HG02970 (cell line): ENCODE results near the gene FMN1.
"Not testable (repeated sequence)": the region's sequence is repeated elsewhere in the genome, so short reads cannot be mapped to it uniquely, and the experiment has no call there.

Experiments
- ATAC-seq: cut with Tn5 transposase; IDR thresholded peaks from one replicate; pipeline ENCODE4 v1.9.1; 2021; ENCODE audit warnings: mild to moderate bottlenecking, moderate library complexity, moderate number of reproducible peaks; ENCODE audit not compliant: unreplicated experiment, low FRiP score

The FMN1 gene

DNA sequence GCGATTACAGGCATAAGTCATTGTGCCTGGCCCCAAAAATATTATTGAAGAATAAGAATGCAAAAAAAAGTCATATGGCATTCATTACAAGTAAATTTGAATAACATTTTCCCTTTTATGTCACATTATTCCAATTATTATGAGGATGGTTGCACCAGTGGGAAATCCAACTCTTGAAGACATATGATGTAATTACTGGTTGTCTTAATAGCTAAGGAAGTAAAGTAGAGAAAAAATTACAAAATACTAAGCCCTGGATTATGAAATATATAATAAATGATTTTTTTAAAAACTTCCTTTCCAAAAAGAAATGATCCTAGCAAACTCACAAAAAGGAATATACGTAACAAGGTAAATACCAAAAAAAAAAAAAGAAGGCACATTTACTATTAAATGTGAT is 98.9 kb downstream of the FMN1 start:
- ATAC-seq, result no peak

- no peak for ATAC-seq
Measured at GRCh38 chr15:33094336-33094735, 100.2 kb downstream of the FMN1 start.

DNA sequence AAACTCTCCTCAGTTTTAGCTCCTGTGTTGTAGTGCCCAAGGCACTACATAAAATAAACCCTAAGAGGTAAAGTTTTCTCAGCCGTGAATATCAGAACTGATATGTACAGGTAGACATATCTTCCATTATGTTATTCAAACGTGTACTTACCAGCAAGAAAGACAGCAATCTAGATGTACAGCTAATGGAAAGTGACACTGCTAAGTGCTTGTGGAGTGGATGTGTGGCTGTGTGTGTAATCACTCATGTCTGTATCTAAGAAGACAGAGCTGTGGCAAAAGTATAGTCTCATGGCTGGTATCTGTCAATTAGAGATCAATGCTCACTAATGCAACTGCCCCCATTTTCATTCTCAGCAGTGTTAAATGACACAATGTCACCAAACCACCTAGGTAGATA is 101.3 kb downstream of the FMN1 start:
- no peak for ATAC-seq

DNA sequence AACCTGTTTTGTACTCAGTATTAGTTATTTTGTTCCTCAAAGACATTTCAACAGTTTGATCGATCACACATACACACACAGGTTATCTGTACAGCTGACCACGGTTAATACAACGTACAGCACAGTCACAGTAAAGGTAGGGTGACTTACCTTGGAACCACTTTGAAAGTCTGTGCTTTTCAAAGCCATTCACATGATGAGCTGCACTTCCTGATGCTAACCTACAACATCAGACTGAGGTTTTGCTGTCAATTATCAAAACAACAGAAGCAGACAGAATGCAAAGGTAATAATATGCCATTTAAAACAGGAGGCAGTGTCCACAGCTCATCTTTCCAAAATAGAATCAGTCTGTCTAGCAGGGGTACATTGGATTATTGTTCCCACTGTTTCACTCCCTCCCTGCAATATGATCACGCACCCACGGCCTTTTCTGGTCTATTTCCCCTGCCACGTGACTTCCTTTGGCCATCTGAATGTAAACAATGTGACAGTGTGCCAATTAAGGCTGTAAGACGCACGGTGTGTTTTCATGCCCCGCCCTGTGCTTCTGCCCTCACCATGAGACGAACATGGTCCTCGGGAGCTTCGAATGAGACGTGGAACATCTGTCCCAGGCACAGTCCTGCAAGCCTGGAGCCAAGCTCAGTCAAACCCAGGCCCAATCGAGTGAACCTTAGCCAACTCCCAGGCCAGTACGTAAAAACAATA is 102.4 kb downstream of the FMN1 start:
- no peak for ATAC-seq

GRCh38 chr15:33089878-33090757 is 104.4 kb downstream of the FMN1 start:
- ATAC-seq, result no peak

GRCh38 chr15:33089165-33089877 is 105.2 kb downstream of the FMN1 start:
- ATAC-seq, result no peak

DNA sequence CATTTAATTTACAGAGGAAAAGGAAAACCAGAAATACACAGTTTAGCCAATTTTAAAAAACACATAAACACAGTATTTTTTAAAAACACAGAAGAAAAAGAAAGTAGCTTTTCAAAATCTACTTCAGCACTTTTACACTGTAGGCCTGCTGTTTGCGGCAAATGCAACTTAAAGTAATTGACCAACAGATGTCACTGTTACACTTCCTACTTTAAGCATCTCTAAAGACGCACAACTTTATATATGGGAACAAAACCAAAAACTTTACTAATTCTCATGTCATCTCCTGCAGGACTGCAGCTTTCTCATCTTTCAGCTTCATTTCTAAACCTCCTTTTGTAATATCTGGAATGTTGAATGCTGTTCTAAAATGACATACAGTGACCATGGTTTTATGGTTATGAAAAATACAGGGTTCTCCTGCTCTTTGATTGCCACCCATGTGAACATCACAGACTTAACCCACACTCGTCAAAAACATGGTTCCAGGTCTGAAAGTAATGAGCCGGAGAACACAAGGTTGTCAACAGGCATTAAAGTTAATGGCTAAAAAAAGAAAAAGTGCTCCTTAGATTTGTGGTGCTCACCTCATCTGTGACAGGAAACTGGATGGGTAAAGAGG is 107.9 kb downstream of the FMN1 start:
- no peak for ATAC-seq

- no peak for ATAC-seq
Measured at GRCh38 chr15:33084661-33085060, 109.9 kb downstream of the FMN1 start.

GRCh38 chr15:33083232-33084081 is 111.1 kb downstream of the FMN1 start:
- no peak for ATAC-seq

GRCh38 chr15:33080006-33080405 is 114.5 kb downstream of the FMN1 start:
- no peak for ATAC-seq

GRCh38 chr15:33078607-33079006 is 115.9 kb downstream of the FMN1 start:
- ATAC-seq, result no peak

DNA sequence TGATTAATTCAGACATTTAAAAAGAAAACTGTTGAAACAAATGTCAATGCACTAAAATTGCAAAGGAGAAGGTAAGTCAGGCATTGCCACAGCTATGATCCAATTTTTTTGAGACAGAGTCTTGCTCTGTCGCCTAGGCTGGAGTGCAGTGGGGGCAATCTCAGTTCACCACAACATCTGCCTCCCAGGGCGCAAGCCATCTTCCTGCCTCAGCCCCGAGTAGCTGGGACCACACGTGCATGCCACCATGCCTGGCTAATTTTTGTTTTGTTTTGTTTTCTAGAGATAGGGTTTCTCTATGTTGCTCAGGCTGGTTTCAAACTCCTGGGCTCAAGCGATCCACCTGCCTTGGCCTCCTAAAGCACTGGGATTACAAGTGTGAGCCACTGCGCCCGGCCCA is 117.6 kb downstream of the FMN1 start:
- ATAC-seq, result no peak

GRCh38 chr15:33074942-33075341 is 119.6 kb downstream of the FMN1 start:
- no peak for ATAC-seq

GRCh38 chr15:33074212-33074611 is 120.3 kb downstream of the FMN1 start:
- ATAC-seq, result no peak

DNA sequence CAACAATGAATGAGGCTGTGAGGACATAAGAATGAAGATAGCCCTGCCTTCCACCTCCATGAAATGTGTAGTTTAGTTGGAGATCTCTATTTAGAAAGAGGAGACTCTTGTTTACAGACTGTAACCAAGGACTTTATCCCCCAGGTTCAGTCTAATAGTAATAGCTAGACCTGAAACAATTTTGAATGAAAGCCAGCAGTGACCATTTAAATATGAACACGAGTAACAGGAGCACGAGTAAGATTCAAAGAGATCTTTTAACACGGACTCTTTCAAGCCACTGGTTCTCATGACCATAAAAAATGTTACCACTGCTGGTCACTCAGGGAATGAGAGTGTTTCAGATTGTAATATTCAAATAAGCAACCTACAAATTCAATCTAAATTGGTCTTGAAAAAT is 123.1 kb downstream of the FMN1 start:
- no peak for ATAC-seq

GRCh38 chr15:33069903-33070302 is 124.6 kb downstream of the FMN1 start:
- ATAC-seq, result not testable (repeated sequence)

DNA sequence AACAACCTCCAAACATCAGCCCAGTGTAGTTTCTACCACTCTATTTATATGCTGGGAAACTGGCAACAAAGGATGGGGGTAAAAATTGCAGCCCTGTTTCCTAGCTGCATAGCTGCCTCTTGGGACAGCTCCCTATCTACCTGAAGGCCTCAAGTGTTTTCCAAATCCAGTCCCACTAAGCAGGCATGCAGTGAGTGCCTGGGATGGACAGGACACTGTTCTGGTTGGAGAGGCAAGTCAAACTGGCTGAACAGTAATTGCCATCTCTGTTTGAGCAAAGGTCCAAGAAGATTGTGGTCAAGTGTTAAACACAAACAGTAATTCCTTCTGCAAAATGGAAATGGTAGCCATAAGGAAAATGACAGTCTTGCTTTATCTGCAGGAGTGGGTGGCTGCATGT is 125.4 kb downstream of the FMN1 start:
- no peak for ATAC-seq

DNA sequence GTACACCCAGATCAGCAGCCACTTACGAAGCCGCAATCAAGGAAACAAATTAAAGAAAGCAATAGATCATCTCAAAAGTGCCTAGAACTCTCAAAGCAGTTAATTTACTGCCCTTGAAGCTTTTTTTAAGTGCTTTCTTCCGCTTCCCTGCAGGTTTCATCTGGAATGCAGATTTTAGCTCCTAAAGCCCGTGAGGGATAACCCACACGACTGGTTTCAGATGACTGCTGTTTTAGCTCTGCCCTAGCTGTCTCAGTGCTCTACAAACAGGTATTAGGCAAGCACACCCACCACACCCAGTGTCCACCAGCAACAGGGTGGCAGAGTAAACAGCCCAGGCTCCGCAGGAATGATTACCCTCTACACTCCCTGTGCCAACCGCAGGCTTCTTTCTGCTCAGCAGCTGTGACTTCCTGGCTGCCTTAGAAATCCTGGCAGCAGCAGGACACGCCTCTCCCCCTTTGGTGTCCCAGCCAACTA is 126.0 kb downstream of the FMN1 start:
- ATAC-seq, result no peak

GRCh38 chr15:33068007-33068481 is 126.5 kb downstream of the FMN1 start:
- no peak for ATAC-seq

GRCh38 chr15:33067456-33067855 is 127.1 kb downstream of the FMN1 start:
- ATAC-seq, result no peak
